G401.6 (cell line): ENCODE results near the gene KCNRG.
"Not testable (repeated sequence)": the region's sequence is repeated elsewhere in the genome, so short reads cannot be mapped to it uniquely, and the experiment has no call there.

ENCODE experiments used
- FAIRE-seq: peaks from 2 replicates; lab custom pipeline; 2012; peaks lifted over from hg19 to GRCh38; lab: Jason Lieb, UNC

KCNRG gene

GRCh38 chr13:50015258-50015657 is at the start of gene KCNRG:
Gene KCNRG (plus strand): TSS chr13:50015444. CDS start chr13:50015494, 50 bp downstream.
- FAIRE-seq, result no peak

GRCh38 chr13:49967456-49967855 is 47.8 kb upstream of the KCNRG start:
- FAIRE-seq, result no peak

- no peak for FAIRE-seq
Observed at GRCh38 chr13:49972709-49973108, 42.5 kb upstream of the KCNRG start.

- no peak for FAIRE-seq
Observed at GRCh38 chr13:49975826-49976225, 39.4 kb upstream of the KCNRG start.

- peak; percentile 87 for FAIRE-seq
Observed at GRCh38 chr13:49976314-49977258, 38.7 kb upstream of the KCNRG start.

- no peak for FAIRE-seq
Observed at GRCh38 chr13:49977992-49978391, 37.3 kb upstream of the KCNRG start.

GRCh38 chr13:49980266-49980665 is 35.0 kb upstream of the KCNRG start:
- FAIRE-seq, result no peak

- FAIRE-seq, result no peak
Observed at GRCh38 chr13:49985129-49985528, 30.1 kb upstream of the KCNRG start.

- no peak for FAIRE-seq
Observed at GRCh38 chr13:49986471-49986870, 28.8 kb upstream of the KCNRG start.

- FAIRE-seq, result not testable (repeated sequence)
Observed at GRCh38 chr13:49990612-49991011, 24.6 kb upstream of the KCNRG start.

- no peak for FAIRE-seq
Observed at GRCh38 chr13:49993111-49993510, 22.1 kb upstream of the KCNRG start.

- FAIRE-seq, result no peak
Observed at GRCh38 chr13:49993666-49994065, 21.6 kb upstream of the KCNRG start.

- FAIRE-seq, result no peak
Observed at GRCh38 chr13:49995625-49996101, 19.6 kb upstream of the KCNRG start.

GRCh38 chr13:49996161-49996915 is 18.9 kb upstream of the KCNRG start:
- no peak for FAIRE-seq

- peak; percentile 58 for FAIRE-seq
Observed at GRCh38 chr13:49996951-49997895, 18.0 kb upstream of the KCNRG start, which contains the start of gene TRIM13. Gene TRIM13 (plus strand): TSS chr13:49997042. CDS start chr13:50011941, 14,899 bp downstream.

- no peak for FAIRE-seq
Observed at GRCh38 chr13:49997955-49998354, 17.3 kb upstream of the KCNRG start.

GRCh38 chr13:49998714-49999624 is 16.3 kb upstream of the KCNRG start:
- no peak for FAIRE-seq

- no peak for FAIRE-seq
Observed at GRCh38 chr13:50001287-50001686, 14.0 kb upstream of the KCNRG start.

GRCh38 chr13:50006426-50007135 is 8.7 kb upstream of the KCNRG start:
- FAIRE-seq, result no peak

- no peak for FAIRE-seq
Observed at GRCh38 chr13:50011461-50011860, 3.8 kb upstream of the KCNRG start.
